ENCODE results near the gene SPIRE2.
"Not testable (repeated sequence)": the region's sequence is repeated elsewhere in the genome, so short reads cannot be mapped to it uniquely, and the experiment has no call there.

The SPIRE2 gene

DNA sequence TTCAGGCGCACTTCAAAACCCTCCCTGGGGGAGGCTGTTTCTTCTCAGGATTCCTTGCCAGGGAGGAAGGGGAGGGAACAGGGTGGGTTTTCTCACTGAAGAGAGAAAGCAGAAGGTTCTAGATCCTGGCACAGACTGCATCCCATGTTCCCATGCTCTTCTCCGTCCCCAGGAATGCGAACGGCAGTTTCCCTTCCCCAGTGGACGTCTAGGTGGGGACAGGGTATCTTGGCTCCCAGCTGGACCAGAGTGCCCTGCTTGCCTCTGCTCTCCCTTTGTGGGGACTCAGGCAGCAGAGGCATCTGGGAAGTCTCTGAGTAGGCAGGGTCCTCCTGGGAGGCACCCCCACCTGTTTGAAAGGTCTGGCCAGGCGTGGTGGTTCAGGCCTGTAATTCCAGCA is 42.2 kb downstream of the SPIRE2 start:
- no peak overlapping the region for H3K4me3 ChIP-seq (ENCODE audit: low read depth, low read length)
- DNase-seq (ENCODE audit: low read depth) = no peak
- TF ChIP-seq, protein P1, sequence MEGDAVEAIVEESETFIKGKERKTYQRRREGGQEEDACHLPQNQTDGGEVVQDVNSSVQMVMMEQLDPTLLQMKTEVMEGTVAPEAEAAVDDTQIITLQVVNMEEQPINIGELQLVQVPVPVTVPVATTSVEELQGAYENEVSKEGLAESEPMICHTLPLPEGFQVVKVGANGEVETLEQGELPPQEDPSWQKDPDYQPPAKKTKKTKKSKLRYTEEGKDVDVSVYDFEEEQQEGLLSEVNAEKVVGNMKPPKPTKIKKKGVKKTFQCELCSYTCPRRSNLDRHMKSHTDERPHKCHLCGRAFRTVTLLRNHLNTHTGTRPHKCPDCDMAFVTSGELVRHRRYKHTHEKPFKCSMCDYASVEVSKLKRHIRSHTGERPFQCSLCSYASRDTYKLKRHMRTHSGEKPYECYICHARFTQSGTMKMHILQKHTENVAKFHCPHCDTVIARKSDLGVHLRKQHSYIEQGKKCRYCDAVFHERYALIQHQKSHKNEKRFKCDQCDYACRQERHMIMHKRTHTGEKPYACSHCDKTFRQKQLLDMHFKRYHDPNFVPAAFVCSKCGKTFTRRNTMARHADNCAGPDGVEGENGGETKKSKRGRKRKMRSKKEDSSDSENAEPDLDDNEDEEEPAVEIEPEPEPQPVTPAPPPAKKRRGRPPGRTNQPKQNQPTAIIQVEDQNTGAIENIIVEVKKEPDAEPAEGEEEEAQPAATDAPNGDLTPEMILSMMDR (IDR thresholded peaks at IDR 0.05; ENCODE audit: low read depth, low read length, missing control alignments) = no peak
- in situ Hi-C loops (cut with HindIII; ENCODE audit: low sequenced_read_pairs) = no loop called here

DNA sequence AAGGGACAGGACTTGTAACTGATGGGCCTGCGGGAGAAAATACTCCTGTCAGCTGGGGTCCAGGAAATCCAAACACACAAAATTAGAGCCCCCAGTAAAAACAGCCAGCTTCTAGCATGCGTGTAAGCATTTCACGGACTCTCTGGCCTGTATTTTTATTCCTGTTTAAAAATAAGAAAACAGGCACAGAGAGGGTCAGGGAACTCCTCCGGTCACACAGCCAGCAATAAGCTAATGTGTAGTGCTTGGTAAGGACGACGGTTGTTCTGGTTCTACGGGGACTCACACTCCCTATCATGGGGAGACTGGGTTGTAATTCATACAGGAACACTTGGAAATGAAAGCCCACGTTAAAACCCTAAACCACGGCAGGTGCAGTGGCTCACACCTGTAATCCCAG is 43.6 kb downstream of the SPIRE2 start:
- DNase-seq (ENCODE audit: low read depth) = no peak
- in situ Hi-C loops (cut with HindIII; ENCODE audit: low sequenced_read_pairs) = no loop called here
- TF ChIP-seq, protein P1 (IDR thresholded peaks at IDR 0.05; ENCODE audit: low read depth, low read length, missing control alignments) = no peak
- no peak overlapping the region for H3K4me3 ChIP-seq (ENCODE audit: low read depth, low read length)

DNA sequence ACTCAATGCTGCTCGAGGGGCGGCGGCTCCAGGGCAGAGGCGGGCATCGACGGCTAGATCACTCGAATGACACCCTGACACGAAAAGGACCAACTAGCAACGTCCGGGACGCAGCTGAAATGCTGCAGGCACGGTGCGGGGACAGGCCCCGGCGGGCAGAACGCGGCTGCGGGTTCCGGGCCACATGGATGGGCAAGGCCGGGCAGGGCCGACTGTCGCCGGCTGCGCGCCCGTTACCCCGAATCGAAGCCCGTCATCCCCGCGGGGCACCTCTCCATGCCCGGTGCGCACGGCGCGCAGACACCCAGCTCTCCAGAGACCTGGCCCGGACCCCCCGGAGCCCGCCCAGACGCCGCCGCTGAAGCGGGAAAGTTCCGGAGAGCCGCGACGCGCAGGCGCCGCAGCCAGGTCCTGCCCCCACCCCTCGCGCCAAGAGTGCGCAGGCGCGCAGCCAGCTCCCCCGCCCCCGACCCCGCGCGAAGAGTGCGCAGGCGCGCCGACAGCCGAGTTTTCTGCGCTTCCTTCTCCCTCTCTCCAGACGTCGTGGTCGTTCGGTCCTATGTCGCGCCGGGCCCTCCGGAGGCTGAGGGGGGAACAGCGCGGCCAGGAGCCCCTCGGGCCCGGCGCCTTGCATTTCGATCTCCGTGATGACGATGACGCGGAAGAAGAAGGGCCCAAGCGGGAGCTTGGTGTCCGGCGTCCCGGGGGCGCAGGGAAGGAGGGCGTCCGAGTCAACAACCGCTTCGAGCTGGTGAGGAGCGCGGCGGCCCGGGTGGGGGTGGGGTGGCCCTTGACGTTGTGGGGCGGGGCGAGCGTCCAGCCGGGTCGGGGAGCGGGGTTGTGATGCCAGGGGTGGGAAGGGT is 45.1 kb downstream of the SPIRE2 start, which contains the start of gene TCF25:
Gene TCF25, plus strand, starts transcription at position 484 of the 863 bp plus-strand sequence. Its CDS starts 76 bp downstream, at position 560.
- peak within 1 kb of the TSS; percentile 91 for H3K4me3 ChIP-seq (ENCODE audit: low read depth, low read length)
- in situ Hi-C loops (cut with HindIII; ENCODE audit: low sequenced_read_pairs) = no loop called here
- TF ChIP-seq, protein P1 (IDR thresholded peaks at IDR 0.05; ENCODE audit: low read depth, low read length, missing control alignments) = no peak
- DNase-seq (ENCODE audit: low read depth) = peak; percentile 60

DNA sequence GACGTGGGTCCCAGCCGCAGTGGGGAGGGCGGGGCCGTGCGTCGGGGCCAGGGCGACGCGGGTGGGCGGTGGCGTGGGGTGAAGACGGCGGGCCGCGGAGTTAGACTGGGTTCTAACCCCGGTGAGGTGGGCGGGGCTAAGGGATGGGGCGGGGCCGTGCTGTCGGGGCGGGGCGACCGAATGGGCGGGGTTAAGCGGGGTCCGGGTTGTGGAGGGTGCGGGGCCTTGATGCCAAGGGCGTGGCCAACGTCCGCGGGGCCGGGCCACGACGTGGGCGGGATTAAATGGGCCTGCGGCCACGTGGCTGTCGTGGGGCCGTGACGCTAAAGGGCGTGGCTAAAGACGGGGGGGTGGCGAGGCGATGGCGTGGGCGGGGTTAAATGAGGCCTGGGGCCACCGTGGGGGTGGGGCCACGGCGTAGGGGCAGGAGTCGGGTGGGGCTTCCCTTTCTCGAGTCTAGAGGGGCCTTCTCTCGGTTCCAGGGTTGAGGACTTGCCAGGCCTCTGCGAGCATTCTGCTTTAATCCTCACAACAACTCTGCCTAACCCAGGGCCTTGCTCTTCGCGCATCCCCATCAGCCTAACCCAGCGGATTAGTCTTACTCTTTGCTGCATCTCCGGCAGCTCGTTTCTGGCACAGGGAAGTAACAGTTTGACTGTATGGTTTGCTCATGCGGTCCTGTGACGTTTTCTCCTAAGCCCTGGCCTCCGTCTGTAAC is 45.9 kb downstream of the SPIRE2 start:
- peak overlapping the region; percentile 91 for H3K4me3 ChIP-seq (ENCODE audit: low read depth, low read length)
- DNase-seq (ENCODE audit: low read depth) = peak; percentile 83
- TF ChIP-seq, protein P1 (IDR thresholded peaks at IDR 0.05; ENCODE audit: low read depth, low read length, missing control alignments) = no peak
- in situ Hi-C loops (cut with HindIII; ENCODE audit: low sequenced_read_pairs) = no loop called here

DNA sequence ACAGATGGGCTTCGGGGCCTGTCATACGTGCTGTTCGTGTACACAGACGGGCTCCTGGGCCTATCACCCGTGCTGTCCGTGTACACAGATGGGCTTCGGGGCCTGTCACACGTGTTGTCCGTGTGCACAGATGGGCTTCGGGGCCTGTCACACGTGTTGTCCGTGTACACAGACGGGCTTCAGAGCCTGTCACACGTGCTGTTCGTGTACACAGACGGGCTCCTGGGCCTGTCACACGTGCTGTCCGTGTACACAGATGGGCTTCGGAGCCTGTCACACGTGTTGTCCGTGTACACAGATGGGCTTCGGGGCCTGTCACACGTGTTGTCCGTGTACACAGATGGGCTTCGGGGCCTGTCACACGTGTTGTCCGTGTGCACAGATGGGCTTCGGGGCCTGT is 50.8 kb downstream of the SPIRE2 start:
- in situ Hi-C loops (cut with HindIII; ENCODE audit: low sequenced_read_pairs); H3K4me3 ChIP-seq (ENCODE audit: low read depth, low read length); DNase-seq (ENCODE audit: low read depth): not testable (repeated sequence)

DNA sequence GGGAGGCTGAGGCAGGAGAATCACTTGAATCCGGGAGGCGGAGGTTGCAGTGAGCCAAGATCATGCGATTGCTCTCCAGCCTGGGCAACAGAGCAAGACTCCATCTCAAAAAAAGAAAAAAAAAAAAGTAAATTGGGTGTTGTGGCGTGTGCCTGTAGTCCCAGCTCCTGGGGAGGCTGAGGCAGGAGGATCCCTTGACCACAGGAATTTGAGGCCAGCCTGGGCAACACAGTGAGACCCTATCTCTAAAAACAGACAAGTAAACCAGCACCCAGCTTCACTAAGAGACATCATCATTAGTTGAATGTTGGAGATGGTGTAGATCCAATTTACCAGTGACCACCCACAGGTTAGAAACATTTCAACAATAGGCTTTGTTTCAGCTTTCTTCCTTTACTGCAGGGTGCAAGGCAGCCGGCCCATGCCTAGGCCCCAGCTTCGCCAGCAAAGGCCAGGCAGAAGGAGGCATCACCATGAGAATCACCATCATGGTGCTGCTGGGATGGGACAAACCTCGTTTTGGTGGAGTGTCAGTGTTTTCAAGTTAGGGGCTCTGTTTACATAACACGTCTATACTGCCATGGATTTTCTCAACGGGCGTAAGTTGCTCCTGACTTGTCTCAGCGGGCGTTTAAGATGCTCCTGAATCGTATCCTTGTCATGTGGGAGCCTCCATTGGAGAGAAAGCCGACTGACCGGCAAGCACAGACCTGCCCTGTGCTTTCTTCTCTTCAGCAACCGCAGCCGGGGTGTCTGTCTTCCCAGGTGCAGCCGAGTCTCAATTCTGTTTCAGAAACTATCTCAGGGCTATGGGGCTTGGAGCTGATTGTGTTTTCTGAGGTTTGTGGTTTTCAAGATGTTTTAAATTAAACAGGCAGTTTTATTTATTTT is 52.4 kb downstream of the SPIRE2 start:
- DNase-seq (ENCODE audit: low read depth) = no peak
- TF ChIP-seq, protein P1 (IDR thresholded peaks at IDR 0.05; ENCODE audit: low read depth, low read length, missing control alignments) = no peak
- in situ Hi-C loops (cut with HindIII; ENCODE audit: low sequenced_read_pairs) = no loop called here
- H3K4me3 ChIP-seq (ENCODE audit: low read depth, low read length) = no peak overlapping the region

Measured in astrocyte of the cerebellum (primary cell).